Activated T-helper 9 cell treated with anti-CD3 and anti-CD28 coated beads, Interleukin-2, amount 50 U/mL, for 16 hours (primary cell): ENCODE measurements around the gene RAB33A.

Experiments used
- DNase-seq: peaks from one replicate; pipeline ENCODE4 v3.0.0-alpha.2; 2020; ENCODE audit warnings: low read depth

Gene RAB33A

DNA sequence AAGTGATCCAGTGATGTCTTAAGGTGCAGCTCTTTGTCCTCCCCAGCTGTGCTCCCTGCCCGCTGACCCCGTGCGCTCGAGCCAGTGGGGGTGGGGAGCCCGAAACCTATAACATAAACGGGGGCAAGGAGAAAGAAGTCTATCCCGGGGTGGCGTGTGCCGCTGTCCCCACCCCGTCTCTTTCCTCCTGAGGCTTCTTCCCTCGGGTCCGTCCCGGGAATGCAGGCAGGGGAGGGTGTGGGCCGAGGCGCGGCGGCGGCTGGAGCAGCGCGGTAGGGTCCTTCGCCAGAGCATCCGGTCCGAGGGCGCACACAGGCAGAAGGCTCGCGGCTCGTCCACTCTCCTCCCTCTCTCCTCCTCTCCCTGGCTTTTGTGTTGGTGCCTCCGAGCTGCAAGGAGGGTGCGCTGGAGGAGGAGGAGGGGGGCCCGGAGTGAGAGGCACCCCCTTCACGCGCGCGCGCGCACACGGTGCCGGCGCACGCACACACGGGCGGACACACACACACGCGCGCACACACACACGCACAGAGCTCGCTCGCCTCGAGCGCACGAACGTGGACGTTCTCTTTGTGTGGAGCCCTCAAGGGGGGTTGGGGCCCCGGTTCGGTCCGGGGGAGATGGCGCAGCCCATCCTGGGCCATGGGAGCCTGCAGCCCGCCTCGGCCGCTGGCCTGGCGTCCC, at the start of gene RAB33A:
RAB33A (plus strand) TSS at position 517 of the 681 bp plus-strand sequence; CDS start at position 618, 101 bp downstream.
- peak; percentile 21 for DNase-seq

DNA sequence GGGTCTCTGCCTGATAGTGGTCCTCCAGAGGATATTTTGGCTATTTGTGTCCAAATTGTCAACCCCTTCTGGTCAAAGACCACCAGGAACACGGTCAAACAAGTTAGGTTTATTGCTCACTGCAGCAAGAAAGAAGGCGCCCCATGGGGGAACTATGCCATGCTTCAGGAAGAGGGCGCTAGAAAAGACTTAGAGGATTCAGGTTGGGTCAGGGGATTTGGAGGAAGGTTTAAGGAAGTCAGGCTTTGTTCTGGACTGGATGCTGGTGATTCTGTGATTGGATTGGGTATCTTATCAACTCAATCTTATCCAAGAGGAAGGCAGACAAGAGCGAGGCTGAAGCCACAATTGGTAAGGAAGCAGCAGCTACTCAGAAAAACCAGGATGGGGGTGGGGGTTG, 47.2 kb upstream of the RAB33A start:
- DNase-seq, result no peak

GRCh38 chrX:130125091-130125874, 46.5 kb upstream of the RAB33A start:
- no peak for DNase-seq

DNA sequence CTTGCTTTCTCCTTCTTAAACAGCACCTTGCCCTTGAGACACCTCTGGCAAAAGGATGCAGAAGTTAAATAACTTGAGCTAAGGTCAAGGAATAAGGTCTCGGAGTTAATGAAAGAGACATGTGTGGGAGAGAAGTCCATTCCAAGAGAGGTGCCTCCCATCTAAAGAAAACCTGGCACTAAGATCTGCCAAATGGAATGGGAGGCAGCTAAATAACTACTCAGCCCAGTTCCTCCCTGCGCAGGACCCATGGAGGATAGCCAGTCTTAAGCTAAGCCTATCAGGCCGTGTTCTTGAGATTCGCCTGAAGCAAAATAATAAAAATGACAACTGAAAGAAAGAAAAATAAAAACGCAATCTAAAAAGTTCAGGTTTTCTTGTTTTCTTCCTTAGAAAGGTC, 40.8 kb upstream of the RAB33A start:
- no peak for DNase-seq

DNA sequence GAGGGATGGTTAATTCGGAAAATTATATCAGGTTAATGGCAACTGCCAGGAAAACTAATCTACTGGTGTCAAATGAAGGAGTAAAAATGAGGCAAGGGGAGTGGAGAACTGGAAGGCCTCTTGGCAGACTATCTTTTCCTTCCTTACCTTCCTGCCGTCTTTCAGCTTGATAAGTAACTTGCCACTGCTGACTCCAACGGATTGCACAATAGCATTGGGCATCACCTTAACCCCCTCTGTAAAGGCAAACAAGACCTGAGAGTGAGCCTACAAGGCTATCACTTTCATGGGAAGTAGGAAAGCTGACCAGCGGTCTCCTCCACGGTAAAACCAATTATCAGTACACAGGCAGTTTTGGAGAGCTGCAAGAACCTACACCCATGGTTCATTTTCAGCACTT, 35.3 kb upstream of the RAB33A start:
- no peak for DNase-seq

- DNase-seq, result no peak
These were observed 34.8 kb upstream of the RAB33A start for GRCh38 chrX:130136961-130137360.

GRCh38 chrX:130139474-130140201, 32.1 kb upstream of the RAB33A start:
- no peak for DNase-seq

- no peak for DNase-seq
These were observed 27.3 kb upstream of the RAB33A start for GRCh38 chrX:130144509-130144908.

DNA sequence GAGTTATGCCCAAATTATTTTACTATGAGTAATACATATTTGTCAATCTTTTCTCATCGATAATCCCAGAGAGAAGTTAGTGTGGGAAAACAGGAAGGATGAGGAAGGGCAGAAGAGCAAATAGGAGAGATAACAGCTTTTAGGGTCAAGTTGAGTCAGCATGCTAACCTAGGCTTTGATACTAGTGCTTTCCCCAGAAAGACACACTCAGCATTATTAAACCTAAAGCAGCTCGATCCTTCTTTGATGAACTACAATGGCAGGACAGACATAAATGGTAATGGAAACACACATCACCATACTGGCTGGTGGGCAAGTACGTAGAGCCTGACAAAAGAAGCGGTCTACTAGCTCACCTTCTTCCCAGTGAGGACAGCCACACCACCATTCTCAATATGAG, 26.6 kb upstream of the RAB33A start:
- no peak for DNase-seq

DNA sequence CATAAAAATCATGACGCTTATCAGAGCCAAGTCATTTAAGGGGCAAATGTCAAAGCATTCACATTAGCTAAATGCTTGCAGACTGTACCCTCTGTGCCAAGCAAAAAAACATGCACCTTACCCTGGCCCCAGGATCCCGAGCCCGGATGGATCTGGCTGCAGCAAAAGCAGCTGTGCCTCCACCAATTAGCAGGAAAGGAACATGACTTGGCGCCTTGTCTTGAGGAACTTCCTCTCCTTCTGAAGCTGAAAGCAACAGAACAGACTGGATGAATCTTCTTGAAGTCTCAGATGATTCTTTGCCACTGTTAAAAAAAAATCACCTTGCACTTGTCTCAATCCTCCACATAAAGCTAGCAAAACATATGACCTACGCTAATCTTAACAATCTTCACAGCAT, 24.1 kb upstream of the RAB33A start:
- DNase-seq, result no peak

GRCh38 chrX:130155564-130155963, 16.2 kb upstream of the RAB33A start:
- no peak for DNase-seq

DNA sequence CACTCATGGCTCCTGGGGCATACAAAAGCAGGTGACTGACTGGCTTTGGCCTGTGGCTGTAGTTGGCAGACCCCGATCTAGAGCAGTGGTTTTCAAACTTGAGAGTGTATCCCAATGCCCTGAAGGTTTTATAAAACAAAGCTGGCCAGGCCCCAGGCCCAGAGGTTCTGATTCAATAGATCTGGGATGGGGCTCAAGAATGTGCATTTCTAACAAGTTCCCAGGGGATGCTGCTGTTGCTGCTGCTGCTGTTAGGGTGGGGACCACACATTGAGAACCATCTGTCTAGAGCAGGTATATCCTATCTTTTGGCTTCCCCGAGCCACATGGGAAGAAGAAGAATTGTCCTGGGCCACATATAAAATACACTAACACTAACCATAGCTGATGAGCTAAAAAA, 13.5 kb upstream of the RAB33A start:
- DNase-seq, result no peak

DNA sequence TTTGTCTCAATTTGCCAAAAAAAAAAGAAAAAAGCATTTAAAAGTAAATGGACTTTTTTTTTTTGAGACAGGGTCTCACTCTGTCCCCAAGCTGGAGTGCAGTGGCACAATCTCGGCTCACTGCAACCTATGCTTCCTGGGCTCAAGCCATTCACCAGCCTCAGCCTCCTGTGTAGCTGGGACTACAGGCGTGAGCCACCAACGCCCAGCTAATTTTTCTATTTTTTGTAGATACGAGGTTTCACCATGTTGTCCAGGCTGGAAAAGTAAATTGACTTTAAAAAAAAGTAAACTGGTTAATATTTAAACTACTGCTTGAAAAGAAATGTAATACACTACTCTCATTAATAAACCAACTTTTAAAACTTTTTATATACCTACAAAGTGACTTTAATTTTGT, 12.0 kb upstream of the RAB33A start:
- DNase-seq, result no peak

- no peak for DNase-seq
These were observed 9.5 kb upstream of the RAB33A start for GRCh38 chrX:130162094-130162735.

GRCh38 chrX:130163398-130163797, 8.4 kb upstream of the RAB33A start:
- no peak for DNase-seq

- no peak for DNase-seq
These were observed 6.5 kb upstream of the RAB33A start for GRCh38 chrX:130165181-130165702.

- peak; percentile 78 for DNase-seq
These were observed 5.9 kb upstream of the RAB33A start, which contains the start of gene AIFM1 for GRCh38 chrX:130165703-130166502. Gene AIFM1 (minus strand): TSS chrX:130165841. CDS start chrX:130165656, 185 bp downstream.

- DNase-seq, result no peak
These were observed 5.3 kb upstream of the RAB33A start for GRCh38 chrX:130166503-130166777.

DNA sequence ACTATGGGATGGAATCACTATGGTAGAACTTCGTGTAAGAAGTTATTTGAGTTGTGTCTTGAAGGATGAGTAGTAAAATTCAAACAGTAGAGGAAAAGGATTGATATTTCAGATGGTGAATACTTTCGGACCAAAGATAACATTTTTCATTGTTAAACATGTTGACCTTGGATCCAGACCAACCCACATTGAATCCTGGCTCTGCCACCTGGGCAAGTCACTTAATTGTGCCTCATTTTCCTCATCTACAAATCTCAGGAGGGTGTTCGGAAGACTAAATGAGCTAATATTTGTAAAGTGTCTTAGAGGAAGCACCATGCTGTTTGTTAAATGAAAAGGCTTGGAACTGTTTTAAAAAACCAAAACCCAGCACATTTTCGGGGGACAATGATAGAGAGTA, 4.7 kb upstream of the RAB33A start:
- no peak for DNase-seq

- peak; percentile 33 for DNase-seq
These were observed 863 bp upstream of the RAB33A start for GRCh38 chrX:130170752-130171445.
